Measurements from ENCODE around the gene RAB34. TPM values are rescaled to one million over a fixed set of nuclear protein-coding genes. Genes with fewer than 3 reads are reported as not detected.

Gene RAB34
- total and polyA plus RNA-seq, 2 donors (not counting 3 experiments of a cell fraction or from before 2014, with no cell fraction given) = 62.3 to 113 TPM

GRCh38 chr17:28741358-28742349, 24.0 kb upstream of the RAB34 start:
- Histone ChIP-seq H3K9me1 (replicated peaks; ENCODE audit: control insufficient read depth, extremely low read depth, insufficient read depth, low read length) (no peaks in the 10 kb centered on the region), H3K9me3 (replicated peaks; ENCODE audit: control insufficient read depth, insufficient read depth, low read length) (no peaks in the 10 kb centered on the region), H3K36me3 (ENCODE audit: control insufficient read depth in 2 of 2, extremely low read depth in 1 of 2, insufficient read depth in 2 of 2, low read length in 2 of 2) (no peaks in the 10 kb centered on the region), H2AFZ (ENCODE audit: low read depth, low read length) (no peak overlapping the region), H3K27me3 (ENCODE audit: control insufficient read depth in 2 of 2, insufficient read depth in 2 of 2, low read length in 2 of 2) (no peaks in the 10 kb centered on the region), H3K27ac (ENCODE audit: insufficient read depth, low read depth, low read length) (no peak overlapping the region), H3K9ac (replicated peaks; ENCODE audit: extremely low read depth, insufficient read depth, low read length) (no peak overlapping the region), H3K79me2 (ENCODE audit: control insufficient read depth, insufficient read depth, low read length) (peaks cover 26% of the 10 kb centered on the region), H4K20me1 (replicated peaks; ENCODE audit: control insufficient read depth, extremely low read depth, insufficient read depth, low read length) (no peaks in the 10 kb centered on the region), H3K4me3 (replicated peaks in 1 of 3; ENCODE audit: insufficient read depth in 1 of 3, low read depth in 1 of 3, low read length in 3 of 3) (no peak overlapping the region), H3K4me2 (ENCODE audit: insufficient read depth, low read length) (no peak overlapping the region), H3K4me1 (ENCODE audit: control insufficient read depth, extremely low read depth, insufficient read depth, low read length) (peaks cover 18% of the 10 kb centered on the region)
- no TSS peak for BruUV-seq (replicated peaks)
- dilution Hi-C loops (cut with MboI; ENCODE audit: extremely low pct_ligation_motif_present, low sequenced_read_pairs) (no loop called here), intact Hi-C loops (cut with micrococcal nuclease) (no loop called here)
- ChIA-PET CTCF (interaction anchor here (16.6 kb wide), 1 partner anchor 12 kb away, joined by 602 read pairs; the partner anchor contains the start of genes NEK8 and TLCD1), POLR2A (interaction anchor here (1.6 kb wide), 1 partner anchor 22 kb away, joined by 4 read pairs; the partner anchor contains the start of gene RPL23A)
- TF ChIP-seq GATA2 (IDR thresholded peaks at IDR 0.05; ENCODE audit: insufficient read depth, insufficient read length, low read depth, low read length) (no peak), POLR2A (IDR thresholded peaks at IDR 0.05; ENCODE audit: low read depth, low read length) (no peak), POLR2AphosphoS5 (IDR thresholded peaks at IDR 0.05; ENCODE audit: insufficient read depth, low read depth, low read length) (no peak), JUN (IDR thresholded peaks at IDR 0.05; ENCODE audit: borderline replicate concordance, insufficient read depth, insufficient read length, low read depth) (no peak), EZH2 (IDR thresholded peaks at IDR 0.05; ENCODE audit: borderline replicate concordance, low read depth, low read length, severe bottlenecking) (no peak)
- TF ChIP-seq, protein P1, sequence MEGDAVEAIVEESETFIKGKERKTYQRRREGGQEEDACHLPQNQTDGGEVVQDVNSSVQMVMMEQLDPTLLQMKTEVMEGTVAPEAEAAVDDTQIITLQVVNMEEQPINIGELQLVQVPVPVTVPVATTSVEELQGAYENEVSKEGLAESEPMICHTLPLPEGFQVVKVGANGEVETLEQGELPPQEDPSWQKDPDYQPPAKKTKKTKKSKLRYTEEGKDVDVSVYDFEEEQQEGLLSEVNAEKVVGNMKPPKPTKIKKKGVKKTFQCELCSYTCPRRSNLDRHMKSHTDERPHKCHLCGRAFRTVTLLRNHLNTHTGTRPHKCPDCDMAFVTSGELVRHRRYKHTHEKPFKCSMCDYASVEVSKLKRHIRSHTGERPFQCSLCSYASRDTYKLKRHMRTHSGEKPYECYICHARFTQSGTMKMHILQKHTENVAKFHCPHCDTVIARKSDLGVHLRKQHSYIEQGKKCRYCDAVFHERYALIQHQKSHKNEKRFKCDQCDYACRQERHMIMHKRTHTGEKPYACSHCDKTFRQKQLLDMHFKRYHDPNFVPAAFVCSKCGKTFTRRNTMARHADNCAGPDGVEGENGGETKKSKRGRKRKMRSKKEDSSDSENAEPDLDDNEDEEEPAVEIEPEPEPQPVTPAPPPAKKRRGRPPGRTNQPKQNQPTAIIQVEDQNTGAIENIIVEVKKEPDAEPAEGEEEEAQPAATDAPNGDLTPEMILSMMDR (IDR thresholded peaks at IDR 0.05; ENCODE audit: extremely low read depth in 1 of 2, insufficient read depth in 1 of 2, low read depth in 1 of 2, low read length in 2 of 2) = no peak
- TF ChIP-seq, protein P2, sequence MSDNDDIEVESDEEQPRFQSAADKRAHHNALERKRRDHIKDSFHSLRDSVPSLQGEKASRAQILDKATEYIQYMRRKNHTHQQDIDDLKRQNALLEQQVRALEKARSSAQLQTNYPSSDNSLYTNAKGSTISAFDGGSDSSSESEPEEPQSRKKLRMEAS (IDR thresholded peaks at IDR 0.05; ENCODE audit: insufficient read depth, insufficient read length) = no peak
- no peak for DNase-seq (ENCODE audit: low read depth, low spot score)
- FAIRE-seq = no peak

All from endothelial cell of umbilical vein (primary cell).